Panc1 (cell line): ENCODE results near the gene ATXN10. TPM values are rescaled to one million over a fixed set of nuclear protein-coding genes. Genes with fewer than 3 reads are reported as not detected.

Experiments
- ATAC-seq: fragments of 200-7000 bp; cut with Tn5 transposase; 2 replicates; pipeline ENCODE4 v1.9.1; 2020; ENCODE audit warnings: mild to moderate bottlenecking, moderate library complexity
- BruUV-seq: library from RNA; stranded (reverse); fragments of 400-500 nt; replicated peaks from 2 replicates; lab custom pipeline; 2021; lab: Mats Ljungman, UMichigan
- CTCF ChIA-PET: fragments of 300-600 bp; sonication (Branson Sonifier 250); formaldehyde crosslinking; loops from one replicate; lab custom pipeline; 2022; ENCODE audit warnings: antibody characterized with exemption; lab: Charles Lee
- POLR2A ChIA-PET: fragments of 300-600 bp; sonication (Branson Sonifier 250); formaldehyde crosslinking; loops from one replicate; lab custom pipeline; 2022; ENCODE audit warnings: antibody characterized with exemption; lab: Charles Lee
- DNase-seq: peaks from one replicate; pipeline ENCODE4 v3.0.0-alpha.2; 2010; ENCODE audit warnings: low read depth, low spot score
- H3K27ac ChIP-seq: 2 replicates; pipeline ENCODE4 v1.5.1; 2011; ENCODE audit warnings: mild to moderate bottlenecking, low read length, inconsistent platforms
- H3K27me3 ChIP-seq: fragments of 200-500 bp; sonication (Bioruptor generic); 2 replicates; pipeline ENCODE4 v1.6.0; 2014; ENCODE audit warnings: low read length, inconsistent platforms; ENCODE audit not compliant: control insufficient read depth, insufficient read depth
- H3K36me3 ChIP-seq: fragments of 200-500 bp; sonication (Bioruptor generic); 2 replicates; pipeline ENCODE4 v1.5.1; 2014; ENCODE audit warnings: inconsistent platforms, mild to moderate bottlenecking, low read length, moderate library complexity; ENCODE audit not compliant: control insufficient read depth, insufficient read depth
- H3K4me1 ChIP-seq: 2 replicates; pipeline ENCODE4 v1.5.1; 2011; ENCODE audit warnings: inconsistent platforms, mild to moderate bottlenecking, low read length, moderate library complexity; ENCODE audit not compliant: control insufficient read depth, insufficient read depth
- H3K4me3 ChIP-seq, 2 experiments: 2 replicates each; pipeline ENCODE4 v1.5.1; 2011 to 2012; ENCODE audit warnings: low read depth in 2 of 2, low read length in 2 of 2, mild to moderate bottlenecking in 2 of 2, inconsistent platforms in 1 of 2, moderate library complexity in 1 of 2
- H3K9me3 ChIP-seq: fragments of 200-500 bp; sonication (Bioruptor generic); 2 replicates; pipeline ENCODE4 v1.5.1; 2014; ENCODE audit warnings: low read depth, mild to moderate bottlenecking, inconsistent platforms, low read length, moderate library complexity; ENCODE audit not compliant: control insufficient read depth, insufficient read depth
- CTCF ChIP-seq: fragments of 450-650 bp; IDR thresholded peaks from 2 replicates; pipeline ENCODE4 v1.5.1; 2017; ENCODE audit warnings: mild to moderate bottlenecking
- POLR2AphosphoS5 ChIP-seq: IDR thresholded peaks from 2 replicates; pipeline ENCODE4 v1.6.1; 2012; ENCODE audit warnings: mild to moderate bottlenecking, low read depth, low read length, moderate library complexity
- REST ChIP-seq, 2 experiments: IDR thresholded peaks; 2 replicates each; pipeline ENCODE4 v1.6.1; 2011 to 2012; ENCODE audit warnings: low read depth in 2 of 2, control low read depth in 1 of 2, low read length in 1 of 2, mild to moderate bottlenecking in 1 of 2, moderate library complexity in 1 of 2; ENCODE audit not compliant: insufficient read depth in 1 of 2
- SIN3A ChIP-seq: IDR thresholded peaks from 2 replicates; pipeline ENCODE4 v1.6.1; 2012; ENCODE audit warnings: low read depth, mild to moderate bottlenecking, low read length, moderate library complexity, borderline replicate concordance; ENCODE audit not compliant: insufficient read depth
- TCF7L2 ChIP-seq: IDR thresholded peaks from 2 replicates; pipeline ENCODE4 v1.6.1; 2011; ENCODE audit warnings: mild to moderate bottlenecking, low read depth, low read length, inconsistent platforms
- in situ Hi-C: cut with HindIII; loops from 2 replicates; pipeline ENCODE4 v1.10.0; 2016; ENCODE audit warnings: low sequenced_read_pairs, low pct_unique_long_range_greater_than_20kb
- intact Hi-C: fragments of 100-400 bp; cut with micrococcal nuclease; formaldehyde crosslinking; loops from one replicate; pipeline ENCODE4 v1.10.0; 2022; ENCODE audit not compliant: unreplicated experiment
- total RNA-seq: library from RNA; stranded (reverse); gene quantifications from one replicate; pipeline ENCODE4 v1.2.1, GENCODE V29; 2021; ENCODE audit not compliant: unreplicated experiment

The ATXN10 gene
- total RNA-seq, 1 experiment from 2014 or later, result 184 TPM

GRCh38 chr22:45657701-45658100 lies 13.9 kb upstream of the ATXN10 start:
- Histone ChIP-seq H3K4me1 (no peaks in the 10 kb centered on the region), H3K27me3 (no peaks in the 10 kb centered on the region), H3K9me3 (no peaks in the 10 kb centered on the region), H3K36me3 (no peaks in the 10 kb centered on the region), H3K27ac (no peak overlapping the region), H3K4me3 (no peak overlapping the region)
- BruUV-seq, result no TSS peak
- ATAC-seq, result no peak
- POLR2A ChIA-PET, result no interaction called here
- intact Hi-C loops (no loop called here), in situ Hi-C loops (no loop called here)
- no peak for DNase-seq
- no peak for TF ChIP-seq SIN3A
- no peak for TF ChIP-seq REST (IDR thresholded peaks at IDR 0.05; ENCODE audit: insufficient read depth in 1 of 2, low read depth in 2 of 2, low read length in 1 of 2)
- TF ChIP-seq TCF7L2, result no peak
- TF ChIP-seq POLR2AphosphoS5, result no peak
- CTCF ChIA-PET, result no interaction called here

- no TSS peak for BruUV-seq
These were observed 7.4 kb upstream of the ATXN10 start for GRCh38 chr22:45664136-45664646.

More at GRCh38 chr22:45664136-45664646, 7.4 kb upstream of the ATXN10 start:
- H3K4me1 ChIP-seq, result no peaks in the 10 kb centered on the region
- H3K36me3 ChIP-seq, result no peaks in the 10 kb centered on the region
- no peak overlapping the region for H3K27ac ChIP-seq
- H3K4me3 ChIP-seq, result no peak overlapping the region
- ChIA-PET POLR2A (no interaction called here), CTCF (no interaction called here)
- intact Hi-C loops (no loop called here), in situ Hi-C loops (no loop called here)
- no peak for DNase-seq
- H3K9me3 ChIP-seq, result no peaks in the 10 kb centered on the region
- TF ChIP-seq CTCF (no peak), POLR2AphosphoS5 (no peak), REST (IDR thresholded peaks at IDR 0.05; ENCODE audit: insufficient read depth in 1 of 2, low read depth in 2 of 2, low read length in 1 of 2) (no peak), TCF7L2 (no peak)
- no peak for ATAC-seq
- H3K27me3 ChIP-seq, result no peaks in the 10 kb centered on the region
